COR-L47 (cell line): Measurements from ENCODE around the gene HEPHL1.
"Not testable (repeated sequence)": the region's sequence is repeated elsewhere in the genome, so short reads cannot be mapped to it uniquely, and the experiment has no call there.

Experiments used
- DNase-seq: peaks from one replicate; lab custom pipeline; 2025; lab: John Stamatoyannopoulos, UW

The HEPHL1 gene

DNA sequence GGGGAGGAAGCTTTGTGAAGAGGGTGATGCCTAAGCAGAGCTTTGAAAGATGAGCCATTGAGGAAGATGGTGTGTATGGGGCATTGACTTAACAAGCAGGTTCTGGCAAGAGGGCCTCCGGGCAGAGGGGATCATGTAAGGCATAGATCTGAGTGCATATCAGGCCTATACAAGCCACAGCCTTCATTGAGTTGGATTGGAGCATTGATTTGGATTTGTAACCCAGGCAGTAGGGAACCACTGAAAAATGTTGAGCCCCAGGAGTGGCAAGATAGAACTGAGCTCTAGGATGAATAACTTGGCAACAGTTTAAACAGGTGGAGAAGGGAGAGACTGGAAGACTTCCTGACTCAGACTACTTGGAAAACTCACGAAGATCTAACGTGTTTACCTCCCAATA, 128.9 kb downstream of the HEPHL1 start:
- DNase-seq: no peak

DNA sequence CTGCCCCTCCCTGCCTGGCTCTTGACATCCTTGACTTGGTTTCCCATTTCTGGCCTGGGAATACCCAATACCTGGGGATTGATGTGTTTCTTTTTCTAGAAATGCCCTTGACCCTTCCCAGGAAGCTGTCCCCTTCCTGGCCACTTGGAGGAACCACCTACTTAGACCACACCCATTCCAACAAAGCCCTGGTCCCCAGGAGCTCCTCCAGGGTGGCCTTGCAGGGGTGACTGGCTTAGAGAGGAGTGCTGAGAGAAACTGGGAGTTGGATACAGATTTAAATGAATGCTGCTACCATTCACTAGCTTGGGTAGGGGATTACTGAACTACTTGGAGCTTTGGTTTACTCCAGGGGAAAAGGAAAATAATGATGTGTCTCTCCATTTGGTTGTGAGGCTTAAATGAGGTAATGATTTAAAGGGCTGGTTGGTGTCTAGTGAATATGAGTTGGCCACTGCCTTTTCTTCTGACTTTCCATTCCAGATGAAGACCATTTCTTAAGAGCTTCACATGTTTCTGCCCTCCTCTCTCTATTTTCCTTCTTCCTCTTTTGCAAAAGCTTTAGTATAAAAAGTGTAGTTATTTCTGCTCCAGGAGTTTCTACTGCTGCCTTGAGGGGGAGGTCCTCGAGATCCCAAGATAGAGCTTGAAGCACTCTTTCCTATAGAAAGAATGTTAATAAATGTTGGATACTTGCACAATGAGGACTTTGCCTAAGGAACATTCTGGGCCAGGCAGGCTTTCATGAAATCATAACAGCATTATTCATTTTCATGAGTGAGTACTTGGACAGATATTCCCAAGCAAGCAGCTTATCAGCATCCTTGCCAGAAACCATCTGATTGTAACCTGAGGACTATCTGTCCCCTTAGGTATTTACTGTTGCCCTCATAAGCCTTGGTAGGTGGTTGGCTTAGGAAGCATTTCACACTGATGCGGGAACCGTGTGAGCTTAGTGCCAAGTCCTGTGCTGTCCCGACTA, 129.8 kb downstream of the HEPHL1 start:
- no peak for DNase-seq

DNA sequence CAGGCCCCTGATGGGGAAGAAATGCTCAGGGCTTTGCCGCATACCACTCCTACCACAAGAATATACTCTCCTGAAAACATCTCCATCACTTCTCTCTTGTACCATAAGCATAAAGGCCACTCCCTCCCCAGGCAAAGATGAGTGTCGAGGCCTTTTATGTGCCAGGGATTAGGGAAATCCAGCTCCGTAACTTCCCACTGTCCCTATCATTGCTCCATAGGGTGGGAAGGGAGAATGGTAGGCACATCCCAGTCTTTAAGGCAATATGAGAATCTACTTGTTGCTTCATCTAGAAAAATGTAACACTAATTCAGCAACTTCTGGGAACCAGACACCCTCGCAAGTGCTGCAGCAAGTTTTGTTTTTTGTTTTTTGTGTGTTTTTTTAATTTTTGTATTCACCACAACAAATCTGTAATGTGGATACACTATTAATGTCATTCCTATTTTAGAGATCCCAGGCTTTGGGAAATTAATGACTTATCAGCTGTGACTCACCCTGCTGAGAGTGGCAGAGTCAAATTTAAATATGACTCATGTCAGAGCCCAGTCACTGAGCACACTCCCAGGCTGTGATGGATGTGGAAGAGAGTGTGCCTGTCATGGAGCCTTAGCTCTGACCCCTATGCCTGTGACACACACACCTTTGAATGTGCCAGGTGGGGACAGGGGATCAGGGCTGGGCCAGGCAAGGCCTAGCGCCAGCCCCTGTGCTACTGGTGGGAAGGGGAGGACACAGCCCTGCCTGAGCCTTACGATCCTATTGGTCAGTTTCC, 130.9 kb downstream of the HEPHL1 start:
- DNase-seq: no peak

DNA sequence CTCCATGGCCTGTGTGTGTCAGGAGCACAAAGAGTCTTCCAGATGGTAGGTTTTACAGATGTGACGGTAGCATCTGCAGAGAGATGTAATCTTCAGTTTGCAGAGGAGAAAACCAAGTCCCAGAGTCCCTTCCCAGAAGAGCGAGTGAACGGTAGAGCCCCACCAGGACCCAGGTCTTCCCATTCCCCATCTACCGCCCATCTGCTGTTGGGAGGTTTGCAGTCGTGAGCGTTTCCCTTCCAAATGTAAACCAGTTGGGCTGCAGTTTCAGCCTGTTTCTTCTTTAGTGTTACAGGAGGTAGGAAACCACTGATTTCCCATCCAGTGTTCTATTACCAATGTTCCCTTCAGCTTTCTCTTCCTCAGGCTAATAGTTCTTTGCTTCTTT, 131.5 kb downstream of the HEPHL1 start:
- DNase-seq: no peak

DNA sequence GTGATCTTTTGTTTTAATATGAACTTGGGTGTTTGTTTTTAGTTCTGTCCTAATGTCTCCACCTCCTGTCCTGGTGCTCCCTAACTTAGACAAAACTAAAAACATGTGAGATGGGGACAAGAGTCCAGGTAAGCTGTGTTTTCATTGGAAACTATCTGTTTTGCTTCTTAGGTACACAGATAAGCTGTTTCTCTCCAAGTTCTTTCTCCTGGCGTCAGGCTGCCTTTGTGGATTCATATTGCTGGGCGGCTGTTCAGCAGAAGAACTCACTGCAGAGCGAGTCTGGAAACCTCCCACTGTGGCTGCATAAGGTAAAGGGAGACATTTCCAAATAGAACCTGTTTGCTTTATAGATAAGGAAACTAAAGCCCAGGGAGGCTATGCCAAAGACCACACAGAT, 132.2 kb downstream of the HEPHL1 start:
- DNase-seq: no peak

DNA sequence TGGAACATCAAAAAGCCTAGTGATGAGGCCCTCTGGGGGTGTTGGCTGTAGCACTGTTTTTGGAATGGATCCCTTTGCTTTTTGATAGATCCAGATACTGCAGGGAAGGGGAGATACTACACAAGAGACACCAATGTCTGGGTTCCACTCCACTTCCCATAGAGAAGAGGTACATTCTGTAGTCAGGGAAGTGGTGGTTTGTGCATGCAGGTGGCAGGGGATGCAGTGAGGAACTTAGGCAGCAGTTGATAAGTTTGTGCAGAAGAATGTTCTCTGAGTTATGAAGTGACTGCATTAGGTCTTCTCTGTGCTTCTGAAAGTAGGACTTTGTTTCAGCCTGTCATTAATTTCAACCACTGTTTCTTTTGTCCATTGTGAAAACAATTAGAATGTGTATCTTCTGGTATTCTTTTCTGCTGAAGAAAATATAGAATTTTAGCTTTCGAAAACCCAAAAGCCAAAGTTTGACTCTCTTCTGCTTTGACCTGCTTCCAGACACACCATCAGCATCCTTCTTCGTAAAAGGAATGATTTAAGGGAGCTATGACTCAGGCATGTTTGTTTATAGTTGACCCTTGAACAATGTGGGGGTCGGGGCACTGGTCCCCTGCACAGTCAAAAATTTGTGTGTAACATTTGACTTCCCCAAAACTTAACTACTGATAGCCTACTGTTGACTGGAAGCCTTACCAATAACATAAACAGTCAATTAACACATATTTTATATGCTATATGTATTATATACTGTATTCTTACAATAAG, 133.1 kb downstream of the HEPHL1 start:
- no peak for DNase-seq

DNA sequence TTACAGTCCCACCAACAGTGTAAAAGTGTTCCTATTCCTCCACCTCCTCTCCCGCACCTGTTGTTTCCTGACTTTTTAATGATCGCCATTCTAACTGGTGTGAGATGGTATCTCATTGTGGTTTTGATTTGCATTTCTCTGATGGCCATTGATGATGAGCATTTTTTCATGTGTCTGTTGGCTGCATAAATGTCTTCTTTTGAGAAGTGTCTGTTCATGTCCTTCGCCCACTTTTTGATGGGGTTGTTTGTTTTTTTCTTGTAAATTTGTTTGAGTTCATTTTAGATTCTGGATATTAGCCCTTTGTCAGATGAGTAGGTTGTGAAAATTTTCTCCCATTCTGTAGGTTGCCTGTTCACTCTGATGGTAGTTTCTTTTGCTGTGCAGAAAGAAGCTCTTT, 136.2 kb downstream of the HEPHL1 start:
- not testable (repeated sequence) for DNase-seq
